ENCODE results near the gene FAT1.

DNA sequence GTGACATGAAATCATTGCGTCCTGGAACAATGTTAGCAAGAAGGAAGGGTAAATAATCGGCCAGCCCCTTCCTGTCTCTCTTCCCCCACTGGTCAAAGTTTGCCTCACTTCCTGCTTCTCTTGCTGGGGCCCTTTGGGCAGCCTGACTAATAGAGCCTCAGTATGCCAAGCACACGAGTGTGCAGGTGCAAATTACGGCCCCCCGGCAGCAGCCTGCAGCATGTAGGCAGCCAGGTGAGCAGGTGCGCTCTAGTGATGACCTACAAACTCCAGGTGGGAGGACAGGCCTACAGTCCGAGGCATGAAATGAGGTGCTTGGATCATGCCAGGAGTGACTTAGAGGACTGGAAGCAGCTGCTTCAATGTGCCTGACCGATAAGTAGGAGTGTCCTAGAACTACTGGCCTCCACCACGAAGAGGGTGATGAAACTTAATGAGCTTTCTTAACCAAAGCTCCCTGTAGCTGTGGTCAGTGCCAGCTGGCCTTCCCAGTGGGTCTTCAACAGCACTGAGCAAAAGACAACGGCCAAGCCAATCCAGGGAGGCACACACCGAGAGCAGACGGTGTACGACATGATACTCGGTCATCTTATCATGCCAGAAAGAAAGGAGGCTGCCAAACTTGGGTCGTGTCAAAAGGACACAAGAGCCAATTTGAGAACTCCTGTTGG lies 26.1 kb upstream of the FAT1 start:
- TF ChIP-seq CTCF (IDR thresholded peaks at IDR 0.05) (no peak), POLR2A (IDR thresholded peaks at IDR 0.05) (no peak)

Data from lower leg skin (tissue), 3 donors.